Smooth muscle cell (in vitro differentiated cells): ENCODE results near the gene ADGRB3. TPM values are rescaled to one million over a fixed set of nuclear protein-coding genes. Genes with fewer than 3 reads are reported as not detected.

Source experiments
- DNase-seq: peaks from one replicate; lab custom pipeline; 2025; ENCODE audit not compliant: unreplicated experiment; lab: John Stamatoyannopoulos, UW
- H2AFZ ChIP-seq: fragments of 200-600 bp; sonication (generic); 2 replicates; pipeline ENCODE4 v1.6.0; 2016; ENCODE audit warnings: antibody characterized with exemption, low read depth, mild to moderate bottlenecking
- H3F3A ChIP-seq: fragments of 200-600 bp; sonication (generic); 2 replicates; pipeline ENCODE4 v1.6.0; 2017; ENCODE audit warnings: antibody characterized with exemption, low read depth
- H3K27ac ChIP-seq: fragments of 200-600 bp; sonication (generic); 2 replicates; pipeline ENCODE4 v1.5.1; 2016; ENCODE audit warnings: low read depth, mild to moderate bottlenecking
- H3K27me3 ChIP-seq: fragments of 200-600 bp; sonication (generic); 2 replicates; pipeline ENCODE4 v1.6.1; 2016; ENCODE audit warnings: low read depth, mild to moderate bottlenecking
- H3K36me3 ChIP-seq: fragments of 200-600 bp; sonication (generic); 2 replicates; pipeline ENCODE4 v1.5.1; 2016; ENCODE audit warnings: low read depth
- H3K4me1 ChIP-seq: fragments of 200-600 bp; sonication (generic); 2 replicates; pipeline ENCODE4 v1.5.1; 2016; ENCODE audit warnings: low read depth
- H3K4me2 ChIP-seq: fragments of 200-600 bp; sonication (generic); 2 replicates; pipeline ENCODE4 v1.6.0; 2016; ENCODE audit warnings: mild to moderate bottlenecking
- H3K4me3 ChIP-seq: fragments of 200-600 bp; sonication (generic); 2 replicates; pipeline ENCODE4 v1.5.1; 2016; ENCODE audit warnings: mild to moderate bottlenecking
- H3K79me2 ChIP-seq: fragments of 200-600 bp; sonication (generic); 2 replicates; pipeline ENCODE4 v1.6.0; 2016; ENCODE audit warnings: low read depth, mild to moderate bottlenecking
- H3K9ac ChIP-seq: fragments of 200-600 bp; sonication (generic); 2 replicates; pipeline ENCODE4 v1.6.0; 2016; ENCODE audit warnings: low read depth
- H3K9me3 ChIP-seq: fragments of 200-600 bp; sonication (generic); replicated peaks from 2 replicates; pipeline ENCODE4 v1.5.1; 2016; ENCODE audit warnings: low read depth
- H4K20me1 ChIP-seq: fragments of 200-600 bp; sonication (generic); 2 replicates; pipeline ENCODE4 v1.6.0; 2016; ENCODE audit warnings: low read depth
- WGBS: methylation state at CpG from one replicate; pipeline ENCODE4 v1.1.7; 2016; ENCODE audit warnings: low lambda C conversion rate; 5-methylcytosine and 5-hydroxymethylcytosine counted together
- polyA plus RNA-seq: library from polyadenylated mRNA; unstranded; fragments of >200 nt; fragmentation: Nextera tagmentation; extraction: Ambion mirVana; gene quantifications from 2 replicates; pipeline ENCODE4 v1.2.1, GENCODE V29; 2016
- total RNA-seq: library from RNA; depleted of rRNA; stranded (reverse); fragments of >200 nt; gene quantifications from 2 replicates; pipeline ENCODE4 v1.2.3, GENCODE V29; 2014
- TF ChIP-seq, protein P1 (sequence below): fragments of 200-600 bp; sonication (generic); IDR thresholded peaks from 2 replicates; pipeline ENCODE4 v1.5.1; 2017; ENCODE audit warnings: borderline replicate concordance, mild to moderate bottlenecking, antibody characterized with exemption; ENCODE audit not compliant: insufficient read depth, poor library complexity, severe bottlenecking

The ADGRB3 gene
- total and polyA plus RNA-seq, 2 experiments from 2014 or later = 0.34 to 0.63 TPM

DNA sequence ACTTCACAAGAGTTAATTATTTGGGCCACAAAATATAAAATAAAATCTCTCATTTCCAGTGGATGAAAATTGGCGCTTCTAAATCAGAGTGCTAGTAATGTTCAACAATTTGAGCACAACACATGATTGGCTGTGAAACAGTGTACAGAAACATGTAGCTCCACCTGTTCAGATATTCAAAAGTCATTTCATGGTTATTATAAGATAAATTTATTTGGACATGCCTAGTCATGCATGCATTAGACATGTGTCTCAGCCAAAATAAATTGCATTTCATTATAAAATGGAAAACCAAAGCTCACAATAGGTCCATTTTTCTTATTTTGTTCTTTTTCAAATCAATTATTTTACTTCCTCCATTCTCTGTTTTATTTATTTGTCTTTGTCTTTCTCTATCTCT, 786.9 kb downstream of the ADGRB3 start:
- Histone ChIP-seq H3F3A (no peaks in the 10 kb centered on the region), H3K27ac (no peak overlapping the region), H3K4me1 (no peaks in the 10 kb centered on the region), H3K4me3 (no peak overlapping the region), H2AFZ (no peak overlapping the region), H3K4me2 (no peak overlapping the region), H3K79me2 (no peaks in the 10 kb centered on the region), H3K27me3 (no peaks in the 10 kb centered on the region), H4K20me1 (no peaks in the 10 kb centered on the region), H3K9ac (no peak overlapping the region), H3K36me3 (no peaks in the 10 kb centered on the region), H3K9me3 (no peaks in the 10 kb centered on the region)
- TF ChIP-seq, protein P1, sequence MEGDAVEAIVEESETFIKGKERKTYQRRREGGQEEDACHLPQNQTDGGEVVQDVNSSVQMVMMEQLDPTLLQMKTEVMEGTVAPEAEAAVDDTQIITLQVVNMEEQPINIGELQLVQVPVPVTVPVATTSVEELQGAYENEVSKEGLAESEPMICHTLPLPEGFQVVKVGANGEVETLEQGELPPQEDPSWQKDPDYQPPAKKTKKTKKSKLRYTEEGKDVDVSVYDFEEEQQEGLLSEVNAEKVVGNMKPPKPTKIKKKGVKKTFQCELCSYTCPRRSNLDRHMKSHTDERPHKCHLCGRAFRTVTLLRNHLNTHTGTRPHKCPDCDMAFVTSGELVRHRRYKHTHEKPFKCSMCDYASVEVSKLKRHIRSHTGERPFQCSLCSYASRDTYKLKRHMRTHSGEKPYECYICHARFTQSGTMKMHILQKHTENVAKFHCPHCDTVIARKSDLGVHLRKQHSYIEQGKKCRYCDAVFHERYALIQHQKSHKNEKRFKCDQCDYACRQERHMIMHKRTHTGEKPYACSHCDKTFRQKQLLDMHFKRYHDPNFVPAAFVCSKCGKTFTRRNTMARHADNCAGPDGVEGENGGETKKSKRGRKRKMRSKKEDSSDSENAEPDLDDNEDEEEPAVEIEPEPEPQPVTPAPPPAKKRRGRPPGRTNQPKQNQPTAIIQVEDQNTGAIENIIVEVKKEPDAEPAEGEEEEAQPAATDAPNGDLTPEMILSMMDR = no peak
- WGBS = 100% methylated on average over 1 of the region's 1 CpG
- DNase-seq = no peak

DNA sequence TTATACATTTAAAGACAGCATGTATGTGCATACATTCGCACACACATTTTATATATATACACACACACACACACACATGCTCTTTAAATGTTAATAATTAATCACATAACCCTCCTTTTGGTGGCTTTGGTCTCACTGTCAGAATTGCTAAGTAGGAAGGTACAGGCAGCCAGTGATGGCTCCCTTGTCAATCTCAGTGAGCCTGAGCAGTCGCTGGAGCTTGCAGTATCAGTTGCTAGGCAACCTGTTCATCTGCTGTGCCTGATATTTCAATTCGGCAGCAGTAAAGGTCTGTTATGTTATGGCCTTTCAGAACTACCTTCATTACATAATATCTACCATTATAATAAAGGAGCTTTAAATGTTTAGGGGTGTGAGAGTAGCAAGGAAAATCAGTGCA, 787.4 kb downstream of the ADGRB3 start:
- Histone ChIP-seq H3K79me2 (no peaks in the 10 kb centered on the region), H3K9me3 (no peaks in the 10 kb centered on the region), H2AFZ (no peak overlapping the region), H3F3A (no peaks in the 10 kb centered on the region), H3K4me2 (no peak overlapping the region), H3K4me3 (no peak overlapping the region), H3K9ac (no peak overlapping the region), H3K36me3 (no peaks in the 10 kb centered on the region), H4K20me1 (no peaks in the 10 kb centered on the region), H3K27me3 (no peaks in the 10 kb centered on the region), H3K27ac (no peak overlapping the region), H3K4me1 (no peaks in the 10 kb centered on the region)
- TF ChIP-seq, protein P1 = no peak
- no peak for DNase-seq
- 88% methylated on average over 3 of the region's 3 CpGs for WGBS

- H3K4me2 ChIP-seq = no peak overlapping the region
- no peaks in the 10 kb centered on the region for H3K79me2 ChIP-seq
- TF ChIP-seq, protein P1 = no peak
- no peaks in the 10 kb centered on the region for H3K4me1 ChIP-seq
- no peak overlapping the region for H3K4me3 ChIP-seq
- H3F3A ChIP-seq = no peaks in the 10 kb centered on the region
- WGBS = 94% methylated on average over 3 of the region's 3 CpGs
- H3K27ac ChIP-seq = no peak overlapping the region
- no peaks in the 10 kb centered on the region for H3K27me3 ChIP-seq
- no peaks in the 10 kb centered on the region for H3K36me3 ChIP-seq
- H2AFZ ChIP-seq = no peak overlapping the region
- H3K9me3 ChIP-seq = no peaks in the 10 kb centered on the region
- DNase-seq = no peak
- no peak overlapping the region for H3K9ac ChIP-seq
- no peaks in the 10 kb centered on the region for H4K20me1 ChIP-seq
Observed at GRCh38 chr6:69423785-69424184, 788.7 kb downstream of the ADGRB3 start.

GRCh38 chr6:69424581-69424980, 789.5 kb downstream of the ADGRB3 start:
- H3K36me3 ChIP-seq = no peaks in the 10 kb centered on the region
- no peak overlapping the region for H2AFZ ChIP-seq
- WGBS = 93% methylated on average over 3 of the region's 3 CpGs

More at GRCh38 chr6:69424581-69424980, 789.5 kb downstream of the ADGRB3 start:
- DNase-seq = no peak
- Histone ChIP-seq H4K20me1 (no peaks in the 10 kb centered on the region), H3K27me3 (no peaks in the 10 kb centered on the region), H3F3A (no peaks in the 10 kb centered on the region), H3K4me2 (no peak overlapping the region), H3K9ac (no peak overlapping the region), H3K4me3 (no peak overlapping the region), H3K27ac (no peak overlapping the region), H3K9me3 (no peaks in the 10 kb centered on the region), H3K4me1 (no peaks in the 10 kb centered on the region), H3K79me2 (no peaks in the 10 kb centered on the region)
- TF ChIP-seq, protein P1 = no peak
